Endometrium (tissue), 2 donors: Measurements from ENCODE around the gene NXPE1.
"Not testable (repeated sequence)": the region's sequence is repeated elsewhere in the genome, so short reads cannot be mapped to it uniquely, and the experiment has no call there.

Source experiments
- FAIRE-seq: peaks from 2 replicates; lab custom pipeline; 2012; peaks lifted over from hg19 to GRCh38; lab: Jason Lieb, UNC
- donor health status: control.
- donor health status: control.

Gene NXPE1

DNA sequence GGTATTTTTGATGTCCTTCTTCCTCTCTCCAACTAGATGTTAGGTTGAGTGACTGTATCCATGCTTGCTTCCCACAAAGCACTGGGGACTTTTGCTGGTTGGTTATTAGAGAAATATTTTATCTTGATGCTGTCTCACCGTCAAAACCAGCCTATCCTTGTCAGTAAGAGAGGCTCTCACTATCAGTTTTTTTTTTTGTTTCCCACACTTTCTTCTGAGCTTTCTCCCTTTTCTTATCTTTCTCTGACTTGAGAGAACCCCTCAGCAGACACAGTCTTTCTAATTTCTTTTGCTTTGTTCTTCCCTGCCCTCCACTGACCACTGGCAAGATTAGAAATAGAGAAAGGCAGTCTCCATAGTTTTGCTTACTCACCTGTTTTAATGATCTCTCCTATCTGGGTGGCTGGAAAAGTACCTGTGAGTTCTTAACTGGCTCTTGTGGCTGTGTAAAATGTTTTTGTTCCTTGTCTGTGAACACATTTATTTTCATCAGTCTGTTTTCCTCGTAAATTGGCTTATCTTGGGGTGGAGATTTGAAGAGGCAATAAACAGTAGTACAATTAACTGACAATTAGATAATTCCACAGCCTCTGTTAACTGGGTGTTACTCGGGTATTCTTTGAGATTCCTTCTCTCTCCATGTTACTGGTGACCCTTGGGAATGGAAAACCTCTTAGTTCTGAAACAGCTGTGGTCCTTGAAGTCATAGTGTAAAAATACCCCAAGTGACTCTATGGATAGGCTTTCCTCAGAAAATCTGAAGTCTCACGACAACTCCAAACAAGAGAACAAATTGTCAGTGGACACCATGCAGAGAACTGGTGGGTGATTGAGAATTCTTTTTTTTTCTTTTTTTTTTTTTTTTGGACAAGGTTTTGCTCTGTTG lies at the start of gene NXPE1:
TSS of gene NXPE1 (minus strand) at position 457 of the 886 bp plus-strand sequence. CDS start 8,680 bp downstream, outside the sequence.
- no peak for FAIRE-seq

- FAIRE-seq = no peak
These were observed 49.7 kb upstream of the NXPE1 start for GRCh38 chr11:114609429-114609828.

GRCh38 chr11:114608605-114609004 lies 48.9 kb upstream of the NXPE1 start:
- not testable (repeated sequence) for FAIRE-seq

DNA sequence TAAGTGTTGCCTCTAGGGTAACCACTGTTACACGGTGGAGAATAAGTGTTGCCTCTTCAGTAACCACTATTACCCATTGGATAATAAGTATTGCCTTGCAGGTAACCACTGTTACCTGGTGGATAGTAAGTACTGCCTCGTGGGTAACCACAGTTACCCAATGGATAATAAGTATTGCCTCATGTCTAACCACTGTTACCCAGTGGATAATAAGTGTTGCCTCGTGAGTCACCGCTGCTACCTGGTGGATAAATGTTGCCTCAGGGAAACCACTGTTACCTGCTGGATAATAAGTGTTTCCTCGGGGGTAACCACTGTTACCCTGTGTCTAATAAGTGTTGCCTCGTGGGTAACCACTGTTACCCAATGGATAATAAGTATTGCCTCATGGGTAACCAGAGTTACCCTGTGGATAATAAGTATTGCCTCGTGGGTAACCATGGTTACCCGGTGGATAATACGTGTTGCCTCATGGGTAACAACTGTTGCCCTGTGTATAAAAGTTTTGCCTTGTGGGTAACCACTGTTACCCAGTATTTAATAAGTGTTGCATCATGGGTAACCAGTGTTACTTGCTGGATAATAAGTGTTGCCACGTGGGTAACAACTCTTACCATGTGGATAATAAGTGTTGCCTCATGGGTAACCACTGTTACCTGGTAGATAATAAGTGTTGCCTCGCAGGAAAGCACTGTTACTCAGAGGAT lies 48.2 kb upstream of the NXPE1 start:
- FAIRE-seq = no peak

- not testable (repeated sequence) for FAIRE-seq
These were observed 47.1 kb upstream of the NXPE1 start for GRCh38 chr11:114606802-114607075.

DNA sequence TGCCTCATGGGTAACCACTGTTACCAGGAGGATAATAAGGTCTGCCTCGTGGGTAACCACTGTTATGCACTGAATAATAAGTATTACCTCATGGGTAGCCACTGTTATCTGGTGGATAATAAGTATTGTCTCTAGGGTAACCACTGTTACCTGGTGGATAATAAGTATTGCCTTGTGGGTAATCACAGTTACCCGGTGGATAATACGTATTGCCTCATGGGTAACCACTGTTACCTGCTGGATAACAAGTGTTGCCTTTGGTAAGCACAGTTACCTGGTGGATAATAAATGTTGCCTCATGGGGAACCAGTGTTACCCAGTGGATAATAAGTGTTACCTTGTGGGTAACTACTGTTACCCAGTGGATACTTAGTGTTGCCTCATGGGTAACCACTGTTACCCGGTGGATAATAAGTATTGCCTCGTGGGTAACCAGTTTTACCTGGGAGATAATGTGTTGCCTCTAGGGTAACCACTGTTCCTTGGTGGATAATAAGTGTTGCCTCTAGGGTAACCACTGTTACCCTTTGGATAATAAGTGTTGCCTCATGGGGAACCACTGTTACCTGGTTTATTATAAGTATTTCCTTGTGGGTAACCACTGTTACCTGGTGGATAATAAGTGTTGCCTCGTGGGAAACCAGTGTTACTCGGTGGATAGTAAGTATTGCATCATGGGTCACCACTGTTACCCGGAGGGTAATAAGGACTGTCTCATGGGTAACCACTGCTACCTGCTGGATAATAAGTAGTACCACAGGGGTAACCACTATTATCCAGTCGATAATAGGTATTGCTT lies 46.5 kb upstream of the NXPE1 start:
- FAIRE-seq = no peak

DNA sequence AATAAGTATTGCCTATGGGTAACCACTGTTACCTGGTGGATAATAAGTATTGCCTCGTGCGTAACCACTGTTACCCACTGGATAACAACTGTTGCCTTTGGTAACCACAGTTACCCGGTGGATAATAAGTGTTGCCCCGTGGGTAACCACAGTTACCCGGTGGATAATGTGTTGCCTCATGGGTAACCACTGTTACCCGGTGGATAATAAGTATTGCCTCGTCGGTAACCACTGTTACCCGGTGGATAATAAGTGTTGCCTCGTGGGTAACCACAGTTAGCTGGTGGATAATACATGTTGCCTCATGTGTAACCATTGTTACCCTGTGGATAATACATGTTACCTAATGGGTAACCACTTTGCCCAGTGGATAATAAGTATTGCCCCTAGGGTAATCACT lies 45.7 kb upstream of the NXPE1 start:
- no peak for FAIRE-seq

- FAIRE-seq = no peak
These were observed 45.2 kb upstream of the NXPE1 start for GRCh38 chr11:114604886-114605285.

- no peak for FAIRE-seq
These were observed 44.6 kb upstream of the NXPE1 start for GRCh38 chr11:114604179-114604813.

- not testable (repeated sequence) for FAIRE-seq
These were observed 43.5 kb upstream of the NXPE1 start for GRCh38 chr11:114603151-114603550.

DNA sequence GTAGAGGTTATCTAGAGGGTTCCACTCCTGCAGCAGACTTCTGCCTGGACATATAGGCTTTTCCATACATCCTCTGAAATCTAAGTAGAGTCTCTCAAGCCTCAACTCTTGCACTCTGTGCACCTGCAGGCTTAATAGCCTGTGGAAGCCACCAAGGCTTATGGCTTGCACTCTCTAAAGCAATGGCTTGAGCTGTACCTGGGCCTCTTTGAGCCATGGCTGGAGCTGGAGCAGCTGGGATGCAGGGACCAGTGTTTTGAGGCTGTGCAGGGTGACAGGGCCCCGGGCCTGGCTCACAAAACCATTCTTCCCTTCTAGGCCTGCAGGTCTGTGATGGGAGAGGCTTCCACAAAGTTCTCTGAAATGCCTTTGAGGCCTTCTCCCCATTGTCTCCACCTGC lies 38.8 kb upstream of the NXPE1 start:
- FAIRE-seq = no peak

- no peak for FAIRE-seq
These were observed 36.7 kb upstream of the NXPE1 start for GRCh38 chr11:114596175-114596919.

DNA sequence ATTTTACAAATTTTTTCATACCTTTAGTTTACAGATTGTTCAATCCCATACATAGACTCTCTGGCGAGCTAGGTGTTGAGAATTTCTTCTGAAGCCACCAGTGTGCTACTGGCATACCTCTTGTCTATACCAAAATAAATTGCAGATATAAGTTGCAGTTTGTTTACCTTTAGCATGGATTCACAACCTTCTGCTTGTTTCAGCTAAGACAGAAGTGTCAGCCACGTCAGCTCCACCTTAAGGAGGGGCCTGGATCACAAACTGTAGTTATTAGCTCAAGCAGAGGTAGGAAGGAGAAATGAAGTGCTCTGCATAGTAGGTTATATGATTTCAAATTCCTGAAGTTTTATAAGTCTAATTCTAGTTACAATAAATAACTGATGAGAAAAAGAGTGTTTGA lies 35.9 kb upstream of the NXPE1 start, which contains the start of gene NXPE4:
TSS of gene NXPE4 (minus strand) at position 216 of the 400 bp plus-strand sequence. CDS start 1,027 bp downstream, outside the sequence.
- no peak for FAIRE-seq

GRCh38 chr11:114594703-114595102 lies 35.0 kb upstream of the NXPE1 start:
- no peak for FAIRE-seq

DNA sequence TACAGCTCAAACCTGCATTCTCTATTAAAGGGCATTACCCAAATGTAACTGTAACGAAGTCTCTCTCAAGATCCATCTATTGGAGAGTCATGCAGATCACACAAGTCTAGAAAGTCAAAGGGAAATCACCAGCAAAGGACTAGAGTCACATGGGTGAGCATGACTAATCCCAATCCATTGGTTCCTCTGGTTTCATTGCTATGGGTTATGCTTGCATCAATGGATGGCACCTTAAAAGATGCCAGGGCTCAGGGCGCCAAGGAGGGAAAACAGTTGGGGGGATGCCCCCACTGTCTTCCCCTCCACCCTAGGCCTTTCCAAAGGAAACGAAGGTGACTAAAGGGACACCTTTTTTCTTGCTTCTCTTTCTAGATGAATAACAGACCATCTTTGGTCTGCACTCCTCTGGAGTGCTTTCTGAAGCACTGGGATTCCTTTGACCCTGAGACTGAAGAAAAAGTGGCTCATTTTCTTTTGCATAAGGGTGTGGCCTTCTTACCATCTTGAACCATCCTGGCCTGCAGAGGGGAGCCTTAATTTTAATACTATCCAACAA lies 27.8 kb upstream of the NXPE1 start:
- FAIRE-seq = no peak

GRCh38 chr11:114586797-114587196 lies 27.1 kb upstream of the NXPE1 start:
- FAIRE-seq = no peak

DNA sequence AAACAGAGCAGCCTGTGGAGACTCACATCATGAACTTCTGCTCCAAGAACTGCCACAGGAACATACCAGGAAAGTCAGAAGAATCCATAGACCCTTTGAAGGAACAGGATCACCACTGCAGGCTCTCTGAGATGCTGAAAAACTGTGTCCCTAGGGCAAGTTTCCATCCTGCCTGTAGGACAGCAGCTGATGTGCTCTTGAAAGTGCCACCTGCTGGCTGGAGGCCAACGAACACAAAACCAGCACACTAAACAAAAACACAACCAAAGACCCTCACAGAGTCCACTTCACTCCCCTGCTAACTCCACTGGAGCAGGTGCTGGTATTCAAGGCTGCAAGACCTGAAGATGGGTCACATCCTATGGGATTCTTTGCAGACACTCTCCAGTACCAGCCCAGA lies 12.0 kb upstream of the NXPE1 start:
- no peak for FAIRE-seq

DNA sequence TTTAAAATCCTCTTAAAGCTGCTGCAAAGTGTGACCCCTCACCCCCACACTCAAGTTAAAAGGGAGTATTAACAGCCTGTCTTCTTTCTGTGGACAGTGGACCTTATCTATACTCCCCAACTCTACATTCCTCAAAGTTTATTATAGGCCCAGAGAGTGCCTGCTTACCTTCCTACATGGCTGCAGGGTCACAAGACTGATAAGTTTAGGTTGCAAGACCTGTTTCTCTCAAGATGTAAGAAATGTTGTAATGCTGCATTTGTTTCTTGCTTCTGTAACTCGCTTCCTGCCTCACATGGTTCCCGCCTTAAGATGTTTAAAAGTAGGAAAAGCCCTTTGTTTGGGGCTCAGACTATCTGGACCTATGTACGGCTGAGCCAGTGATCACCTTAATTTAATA lies 10.1 kb upstream of the NXPE1 start:
- no peak for FAIRE-seq

DNA sequence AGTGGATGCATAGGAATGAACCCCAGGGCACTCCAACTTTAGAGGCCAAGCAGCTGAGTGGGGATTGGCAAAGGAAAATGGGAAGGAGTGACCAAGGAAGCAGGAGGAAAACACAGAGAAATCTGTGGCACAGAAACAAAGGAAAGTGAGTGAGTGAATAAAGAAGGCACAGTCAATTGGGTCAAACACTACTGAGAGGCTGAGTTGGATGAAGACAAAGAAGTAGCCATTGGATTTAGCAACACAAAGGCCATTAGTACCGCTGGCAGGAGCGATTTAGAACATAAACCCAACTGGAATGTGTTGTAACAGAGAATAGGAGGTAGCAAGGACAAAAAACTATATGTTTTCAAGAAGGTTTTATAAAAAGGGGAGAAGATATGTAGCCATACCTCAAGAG lies 6.6 kb upstream of the NXPE1 start:
- no peak for FAIRE-seq

- no peak for FAIRE-seq
These were observed 5.2 kb upstream of the NXPE1 start for GRCh38 chr11:114564831-114565230.

GRCh38 chr11:114563077-114563476 lies 3.4 kb upstream of the NXPE1 start:
- FAIRE-seq = no peak
